Stimulated activated CD4-positive, alpha-beta T cell treated with anti-CD3 and anti-CD28 coated beads, Interleukin-15, amount 100 ng/mL, for 1 hour (primary cell): ENCODE results near the gene PITPNC1.
"Not testable (repeated sequence)": the region's sequence is repeated elsewhere in the genome, so short reads cannot be mapped to it uniquely, and the experiment has no call there.

Experiments used
- DNase-seq, 2 donors: peaks; one replicate each; pipeline ENCODE4 v3.0.0-alpha.2; 2020; ENCODE audit warnings: low read depth in 1 of 2, low spot score in 1 of 2

PITPNC1 gene

DNA sequence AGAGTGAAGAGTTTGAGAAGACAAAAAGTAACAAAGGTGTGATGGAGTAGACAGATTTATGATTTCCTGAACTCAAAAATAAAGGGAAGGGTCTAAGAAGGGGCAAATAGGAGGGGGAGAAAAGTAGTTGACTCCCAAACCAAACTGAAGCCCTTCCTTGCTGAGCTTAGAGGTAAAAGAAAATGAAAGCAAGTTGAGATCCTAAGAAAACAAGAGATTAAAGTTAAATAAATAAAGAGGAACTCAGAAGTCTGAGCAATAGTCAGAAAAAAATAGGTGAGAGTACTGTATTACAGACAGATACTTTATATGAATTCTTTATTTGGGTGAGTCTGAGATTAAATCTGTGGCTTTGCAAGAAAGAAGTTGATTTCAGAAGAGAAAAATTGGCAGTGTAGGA, 7.4 kb upstream of the PITPNC1 start:
- no peak for DNase-seq

DNA sequence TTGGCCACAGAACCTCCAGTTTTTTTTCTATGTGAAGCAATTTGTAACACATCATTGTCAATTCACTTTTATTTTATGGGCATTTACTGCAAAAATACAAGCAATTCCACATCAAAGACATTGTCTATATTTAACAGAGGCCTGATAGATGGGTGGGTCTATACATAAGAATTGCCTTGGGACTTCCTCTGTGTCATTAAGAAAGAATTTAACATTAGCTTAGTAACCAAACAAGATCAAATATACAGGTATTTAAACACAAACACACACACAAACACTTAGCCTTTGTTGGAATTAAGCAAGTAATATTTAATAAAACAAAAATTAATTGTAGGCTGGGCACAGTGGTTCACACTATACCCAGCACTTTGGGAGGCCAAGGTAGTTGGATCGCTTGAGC, 4.3 kb upstream of the PITPNC1 start:
- no peak for DNase-seq

- peak; percentile 75 to 82 for DNase-seq
These were observed 2.6 kb upstream of the PITPNC1 start for GRCh38 chr17:67374329-67375053.

DNA sequence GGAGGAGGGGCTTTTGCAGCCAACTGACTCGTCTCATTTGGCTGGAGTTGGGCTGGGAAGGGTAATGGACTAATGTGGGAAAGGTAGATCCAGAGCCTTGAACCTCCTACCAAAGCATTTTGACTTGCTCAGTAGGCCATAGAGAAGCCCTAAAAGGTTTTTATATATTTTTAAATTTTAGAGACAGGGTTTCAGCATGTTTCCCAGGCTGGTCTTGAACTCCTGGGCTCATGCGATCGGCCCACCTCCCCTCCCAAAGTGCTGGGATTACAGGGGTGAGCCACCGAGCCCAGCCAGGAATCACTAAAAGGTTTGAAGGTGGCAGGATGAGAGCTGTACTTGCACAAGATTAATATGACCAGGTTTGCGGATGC, 2.0 kb upstream of the PITPNC1 start:
- DNase-seq: no peak

DNA sequence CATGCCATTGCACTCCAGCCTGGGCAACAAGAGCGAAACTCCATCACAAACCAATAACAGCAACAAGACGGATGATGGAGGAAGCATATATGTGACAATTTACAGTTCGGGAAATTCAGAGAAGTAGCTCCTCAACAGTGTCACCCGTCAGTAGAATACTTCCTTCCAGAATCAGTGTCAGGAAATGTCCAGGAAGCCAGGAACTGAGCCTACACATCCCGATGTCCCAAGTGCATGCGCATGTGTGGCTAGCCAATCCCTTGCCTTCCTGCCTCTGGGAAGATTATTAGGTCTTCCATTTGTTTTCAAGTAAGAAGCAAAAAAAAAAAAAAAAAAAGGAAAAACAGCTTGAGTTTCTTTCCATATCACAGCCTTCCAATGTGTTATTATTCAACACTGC, 1.4 kb upstream of the PITPNC1 start:
- DNase-seq: no peak

- DNase-seq: no peak
These were observed 705 bp upstream of the PITPNC1 start for GRCh38 chr17:67376415-67376736.

- DNase-seq: peak in 1 of 2 donors; percentile 31
These were observed 690 bp downstream of the PITPNC1 start for GRCh38 chr17:67377488-67378453.

DNA sequence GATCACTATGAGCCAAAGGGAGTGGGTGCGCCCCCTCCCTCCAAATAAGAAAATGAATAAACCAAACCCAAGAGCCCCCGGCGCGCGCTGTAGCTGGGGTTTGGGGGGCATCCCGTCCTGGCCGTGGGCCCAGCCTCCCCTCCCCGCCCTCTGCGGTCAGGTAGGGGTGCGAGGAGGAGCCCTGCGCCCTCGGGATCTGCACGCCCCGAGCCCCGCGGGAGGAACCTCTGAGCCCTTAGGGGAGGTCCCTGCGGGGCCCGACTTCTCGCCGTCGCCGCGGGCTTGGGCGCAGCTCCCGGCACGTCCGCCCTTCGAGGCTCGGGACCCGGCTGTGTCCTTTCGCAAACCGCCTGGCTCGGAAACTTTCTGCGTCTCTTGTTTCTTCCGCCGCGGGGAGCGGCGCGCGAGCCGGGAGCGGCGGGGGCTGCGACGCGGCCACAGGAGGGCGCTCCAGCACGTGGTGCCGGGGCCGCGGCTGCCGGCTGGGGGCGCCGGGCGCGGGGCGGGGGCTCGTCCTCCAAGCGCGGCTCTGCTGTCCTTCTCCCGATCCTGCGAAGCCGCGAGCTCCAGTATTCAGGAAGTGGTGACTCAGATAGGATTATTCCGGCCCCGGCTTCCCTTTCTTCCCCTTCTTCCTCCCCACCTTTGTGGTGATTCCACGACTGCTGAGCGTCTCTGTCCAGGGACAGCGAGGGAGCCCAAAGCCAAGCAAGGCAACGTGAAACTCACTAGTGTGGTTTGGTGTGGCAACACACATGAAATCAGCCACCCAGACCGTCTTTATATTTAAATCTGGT, 1.6 kb downstream of the PITPNC1 start:
- DNase-seq: peak; percentile 67 to 77

GRCh38 chr17:67379251-67379630, 2.2 kb downstream of the PITPNC1 start:
- no peak for DNase-seq

- no peak for DNase-seq
These were observed 4.8 kb downstream of the PITPNC1 start for GRCh38 chr17:67381929-67382257.

GRCh38 chr17:67385122-67385988, 8.3 kb downstream of the PITPNC1 start:
- no peak for DNase-seq

- DNase-seq: peak; percentile 29 to 65
These were observed 10.0 kb downstream of the PITPNC1 start for GRCh38 chr17:67386965-67387551.

DNA sequence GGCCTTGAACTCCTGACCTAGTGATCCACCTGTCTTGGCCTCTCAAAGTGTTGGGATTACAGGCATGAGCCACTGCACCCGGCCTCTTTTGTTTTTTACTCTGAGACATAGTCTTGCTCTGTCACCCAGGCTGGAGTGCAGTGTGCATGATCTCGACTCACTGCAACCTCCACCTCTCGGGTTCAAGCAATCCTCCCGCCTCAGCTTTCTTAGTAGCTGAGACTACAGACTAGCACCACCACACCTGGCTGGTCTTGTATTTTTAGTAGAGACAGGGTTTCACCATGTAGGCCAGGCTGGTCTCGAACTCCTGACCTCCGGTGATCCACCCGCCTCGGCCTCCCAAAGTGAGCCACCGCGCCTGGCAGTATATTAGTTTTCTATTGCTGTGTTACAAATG, 11.5 kb downstream of the PITPNC1 start:
- not testable (repeated sequence) for DNase-seq

GRCh38 chr17:67388986-67389385, 11.9 kb downstream of the PITPNC1 start:
- no peak for DNase-seq

GRCh38 chr17:67390006-67390645, 13.0 kb downstream of the PITPNC1 start:
- DNase-seq: no peak

DNA sequence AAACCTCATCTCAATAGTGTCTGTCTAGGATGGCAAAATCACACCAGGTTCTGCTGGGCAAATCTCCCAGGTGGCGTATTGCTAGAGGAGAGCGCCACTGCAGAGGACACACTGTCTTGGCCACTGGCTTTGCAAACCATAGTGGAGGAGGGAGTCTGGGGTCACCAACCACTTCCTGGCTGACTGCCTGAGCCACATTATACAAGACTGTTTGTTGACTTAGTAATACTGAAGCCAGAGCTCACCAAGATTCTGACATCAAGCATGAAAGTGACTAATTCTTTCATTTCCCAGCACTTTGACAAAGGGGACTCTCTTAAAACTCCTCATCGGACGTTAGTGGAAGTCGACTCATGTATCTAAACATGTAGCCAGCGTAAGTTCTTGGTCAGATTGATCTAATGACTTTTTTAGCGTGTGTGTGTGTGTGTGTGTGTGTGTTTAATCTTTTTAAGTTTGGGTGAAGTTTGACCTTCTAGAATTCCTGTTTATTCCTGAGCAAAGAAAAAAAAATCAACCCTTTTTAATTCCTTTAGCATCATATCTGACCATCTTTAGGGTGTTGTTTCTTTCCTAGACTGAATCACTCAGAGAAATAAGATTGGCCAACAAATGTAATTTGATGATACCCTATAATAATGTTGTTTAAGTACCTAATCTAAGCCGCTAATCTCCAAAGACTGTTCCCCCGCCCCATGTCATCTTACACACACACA, 13.7 kb downstream of the PITPNC1 start:
- DNase-seq: peak in 1 of 2 donors; percentile 28

GRCh38 chr17:67392111-67392510, 15.0 kb downstream of the PITPNC1 start:
- no peak for DNase-seq

DNA sequence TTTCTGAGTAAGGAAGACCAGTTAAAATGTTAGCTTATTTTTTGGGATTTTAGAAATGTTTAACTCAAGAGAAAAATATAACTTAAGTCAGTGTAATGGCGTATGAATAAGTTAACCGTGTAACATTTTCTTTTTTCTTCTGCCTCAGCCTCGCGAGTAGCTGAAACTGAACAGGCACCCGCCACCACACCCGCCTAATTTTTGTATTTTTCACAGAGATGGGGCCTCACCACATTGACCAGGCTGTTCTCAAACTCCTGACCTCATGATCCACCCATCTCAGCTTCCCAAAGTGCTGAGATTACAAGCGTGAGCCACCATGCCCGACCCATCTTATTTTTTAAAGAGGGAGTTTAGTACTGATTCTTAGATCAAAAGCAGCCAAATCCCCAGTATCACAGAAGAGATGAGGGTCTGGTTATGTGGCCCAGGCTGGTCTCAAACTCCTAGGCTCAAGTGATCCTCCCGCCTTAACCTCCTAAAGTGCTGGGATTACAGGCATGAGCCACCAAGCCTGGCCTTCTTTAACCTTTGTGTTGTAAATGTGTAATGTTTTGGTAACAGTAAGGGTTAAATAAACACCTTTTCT, 16.8 kb downstream of the PITPNC1 start:
- no peak for DNase-seq

DNA sequence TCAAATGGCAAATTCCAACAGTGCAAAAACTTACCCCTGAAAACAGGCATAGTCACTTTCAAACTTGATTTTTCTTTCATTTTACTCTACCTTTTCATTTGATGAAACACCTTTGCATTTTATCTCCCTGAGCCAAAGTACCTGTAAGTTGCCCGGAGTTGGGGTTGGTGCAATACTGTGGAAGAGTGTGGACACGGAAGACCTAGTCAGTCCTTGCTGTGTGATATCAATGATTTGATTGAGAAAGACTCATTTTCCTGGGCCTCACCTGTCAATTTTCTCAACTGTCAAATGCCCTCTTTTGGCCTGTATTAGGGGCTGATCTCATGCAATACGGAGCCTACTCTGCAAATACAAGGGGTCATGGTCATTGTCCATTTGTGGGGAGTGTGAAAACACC, 22.6 kb downstream of the PITPNC1 start:
- no peak for DNase-seq
